ENCODE data around the gene AARS2.

Gene AARS2

DNA sequence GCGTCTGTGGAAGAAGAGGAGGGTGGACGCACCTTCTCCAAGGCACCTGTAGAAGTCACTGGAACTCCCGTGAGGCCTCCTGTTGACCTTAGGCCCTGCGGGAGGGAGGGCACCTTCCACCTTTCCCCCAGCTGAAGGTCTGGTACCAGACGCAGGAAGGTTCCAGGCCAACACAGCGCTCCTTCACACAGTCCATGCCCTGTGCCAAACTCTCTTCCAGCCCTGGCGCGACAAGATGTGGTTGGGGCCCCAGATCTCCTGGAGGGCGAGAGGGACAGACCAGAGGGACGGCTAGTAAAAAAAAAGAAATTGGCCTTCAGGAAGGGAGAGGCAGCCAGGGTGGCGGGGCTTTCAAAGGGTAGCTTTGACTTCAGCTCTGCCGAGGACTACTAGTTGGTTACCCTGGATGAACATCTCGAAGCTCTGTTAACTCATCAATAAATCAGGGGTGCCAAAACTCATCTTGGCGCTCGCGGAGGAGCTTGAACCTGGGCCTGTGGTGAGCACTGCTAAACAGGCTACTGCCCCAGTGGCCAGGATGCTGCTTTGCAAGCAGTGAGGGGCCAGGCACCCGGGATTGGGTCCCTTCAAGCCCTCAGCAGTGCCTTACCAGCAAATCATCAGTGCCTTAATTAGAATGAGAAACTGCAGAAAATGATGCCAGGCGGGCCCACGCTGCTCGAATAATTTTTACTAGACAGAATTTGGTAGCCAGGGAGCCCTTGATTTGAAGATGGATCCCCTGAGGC lies 14.9 kb downstream of the AARS2 start:
- no peak for DNase-seq

DNA sequence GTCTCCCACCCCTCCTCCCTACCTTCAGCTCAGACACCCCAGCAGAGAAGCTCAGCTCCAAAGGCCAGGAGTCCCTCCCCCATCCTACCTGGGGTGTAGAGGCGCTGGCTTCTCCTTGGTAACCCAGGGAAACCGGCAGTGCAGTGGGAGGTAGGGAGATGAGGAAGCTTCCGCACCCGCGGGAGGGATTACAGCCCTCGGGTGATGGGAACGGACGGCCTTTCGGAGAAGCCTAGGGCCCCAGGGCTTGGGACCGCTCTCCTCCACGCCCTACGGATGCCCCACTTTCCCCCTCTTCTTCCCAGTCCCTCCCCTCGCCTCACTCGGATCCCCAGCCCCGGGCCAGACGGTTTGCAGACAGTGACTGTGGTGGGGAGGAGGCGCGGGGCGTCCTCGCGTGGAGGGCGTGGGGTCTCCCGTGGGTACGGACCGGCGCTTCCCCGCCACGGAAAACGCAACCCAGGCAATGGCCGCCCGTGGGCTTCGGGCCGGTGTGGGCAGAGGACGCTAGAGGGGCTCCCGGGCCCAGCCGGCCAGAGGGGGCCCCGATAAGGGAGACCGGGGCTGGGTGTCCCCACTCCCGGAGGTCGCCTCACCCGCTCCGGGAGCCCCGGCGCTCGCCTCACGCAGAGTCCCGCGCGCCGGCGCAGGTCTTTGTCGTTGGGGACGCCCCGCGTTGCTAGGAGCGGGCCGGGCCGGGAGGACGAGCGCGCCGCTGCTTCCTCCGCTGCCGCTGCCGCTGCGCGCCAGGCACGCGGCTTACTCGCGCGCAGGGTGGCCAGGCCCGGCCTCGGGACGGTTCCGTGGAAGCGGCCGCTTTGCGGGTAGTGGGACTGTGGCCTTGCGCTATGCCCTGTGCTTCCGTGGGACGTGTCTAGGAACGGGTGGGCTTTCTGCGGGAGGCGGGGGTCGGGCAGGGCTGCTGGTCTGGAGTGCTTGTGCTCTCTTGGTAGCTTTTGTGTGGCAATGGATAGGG lies 15.8 kb downstream of the AARS2 start:
- peak; percentile 20 for DNase-seq

DNA sequence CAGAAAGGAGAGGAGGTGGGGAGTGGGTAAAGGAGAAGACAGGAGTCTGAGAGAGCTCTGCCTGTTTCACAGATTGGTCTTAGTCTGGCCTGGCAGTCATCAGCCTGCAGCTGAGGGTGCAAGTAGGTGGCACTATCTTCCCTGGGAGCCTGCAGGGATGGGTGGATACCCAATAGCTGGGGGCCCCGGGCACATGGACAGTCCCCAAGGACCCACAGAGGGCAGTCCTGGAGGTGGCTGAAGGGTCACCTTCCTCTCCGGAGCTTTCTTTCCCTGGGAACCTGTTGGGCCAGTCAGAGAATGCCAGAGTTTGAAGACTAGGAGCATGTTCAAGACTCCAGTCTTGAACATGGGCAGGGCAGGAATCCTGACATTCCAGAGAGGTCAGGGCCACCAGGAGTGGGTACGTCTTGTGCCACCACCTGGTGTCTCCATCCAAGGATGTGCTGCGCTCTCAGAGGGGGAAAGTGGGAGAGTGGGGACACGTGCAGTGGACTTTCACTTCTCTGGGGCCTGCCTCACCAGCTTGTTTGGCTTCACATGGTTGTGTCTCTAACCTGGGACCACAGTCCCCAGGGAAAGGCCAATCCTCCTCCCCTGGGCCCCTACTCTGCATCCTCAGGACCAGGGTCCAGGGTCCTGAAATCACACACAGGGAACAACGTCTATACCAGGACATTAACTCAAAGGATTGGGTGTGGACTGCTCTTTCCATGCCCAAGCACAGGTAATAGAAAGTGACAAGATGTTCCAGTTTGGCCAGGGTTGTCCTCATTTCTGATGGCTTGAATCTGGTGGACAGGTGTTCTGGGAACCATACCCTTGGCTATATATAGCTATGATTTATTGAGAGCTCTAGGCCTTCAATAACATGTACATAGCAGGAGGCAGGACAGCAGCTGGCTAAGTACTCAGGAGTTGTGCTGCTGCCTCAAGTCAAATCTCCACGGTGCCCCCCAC lies 18.0 kb downstream of the AARS2 start:
- no peak for DNase-seq

DNA sequence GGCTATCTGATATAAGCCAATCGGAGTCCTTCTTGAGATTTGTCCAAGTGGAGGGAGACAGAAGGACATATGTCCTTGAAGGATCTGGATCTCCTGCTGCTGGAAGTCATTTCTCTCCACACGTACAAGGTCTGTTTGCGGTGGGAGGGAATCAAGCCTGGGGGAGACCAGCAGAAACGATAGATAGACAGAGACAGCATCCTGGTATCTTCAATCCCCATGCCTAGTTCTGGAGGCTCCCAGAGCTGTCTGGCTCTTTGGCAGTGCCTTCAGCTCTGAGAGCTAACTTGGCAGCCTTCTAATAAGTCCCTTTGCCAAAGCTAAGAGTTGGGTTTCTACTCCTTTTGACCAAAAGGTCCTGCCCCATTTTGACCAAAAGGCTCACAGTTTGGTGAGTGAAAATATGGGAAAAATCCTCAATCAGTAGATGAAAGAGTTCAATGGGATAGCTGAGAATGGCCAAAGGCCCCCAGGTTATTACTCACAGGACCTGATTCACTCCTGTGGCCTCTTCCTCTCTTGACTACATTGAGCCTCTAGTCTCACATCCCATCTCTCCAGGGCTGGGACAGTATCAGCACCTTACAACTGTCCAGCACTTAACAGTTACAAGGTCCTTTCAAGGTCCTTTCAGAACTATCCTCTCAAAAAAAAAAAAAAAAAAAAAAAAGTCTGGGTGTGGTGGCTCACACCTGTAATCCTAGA lies 20.3 kb downstream of the AARS2 start:
- DNase-seq: no peak

DNA sequence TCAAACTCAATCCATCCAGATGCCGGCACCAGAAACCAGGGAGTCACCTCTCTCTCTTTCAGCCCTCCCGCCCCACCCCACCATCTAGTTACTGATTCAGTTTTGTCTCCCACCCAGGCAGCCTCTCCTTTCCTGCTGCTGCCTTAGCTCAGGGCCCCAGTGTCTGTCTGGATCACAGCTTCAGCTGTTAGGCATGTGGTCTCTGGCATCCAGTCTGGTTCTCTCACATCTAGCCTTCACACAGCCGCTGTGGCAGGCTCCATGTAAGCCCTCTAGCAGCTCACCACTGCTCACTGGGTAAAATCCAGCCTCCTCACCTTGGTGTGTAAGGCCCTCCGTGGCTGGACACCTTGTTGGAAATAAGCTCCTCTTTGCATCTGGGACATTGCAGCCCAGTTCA lies 21.3 kb downstream of the AARS2 start:
- no peak for DNase-seq

DNA sequence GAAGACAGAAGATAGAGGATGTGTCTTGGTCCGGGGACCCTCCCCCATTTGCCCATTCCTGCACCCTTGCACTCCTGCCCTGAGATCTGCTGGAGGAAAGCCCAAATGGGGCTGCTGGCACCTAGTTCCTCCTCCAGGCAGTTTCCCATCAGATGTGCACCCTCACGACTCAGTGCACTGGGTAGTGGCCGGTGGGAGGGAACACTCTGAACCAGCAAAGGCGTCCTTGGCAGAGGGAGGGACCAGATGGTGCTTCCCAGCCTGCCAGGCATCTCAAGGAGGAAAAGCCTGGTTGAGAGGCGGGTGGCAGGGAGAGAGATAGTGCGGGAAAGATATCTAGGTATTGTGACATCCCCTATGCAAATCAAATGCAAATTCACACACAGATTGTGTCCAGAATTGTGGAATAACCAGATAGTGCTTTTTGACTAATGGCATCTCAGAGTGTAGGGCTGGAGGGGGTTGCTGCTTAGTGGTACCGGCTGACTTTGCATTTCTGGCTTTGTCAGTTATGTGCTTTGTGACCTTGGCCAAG lies 23.4 kb downstream of the AARS2 start:
- DNase-seq: no peak

DNA sequence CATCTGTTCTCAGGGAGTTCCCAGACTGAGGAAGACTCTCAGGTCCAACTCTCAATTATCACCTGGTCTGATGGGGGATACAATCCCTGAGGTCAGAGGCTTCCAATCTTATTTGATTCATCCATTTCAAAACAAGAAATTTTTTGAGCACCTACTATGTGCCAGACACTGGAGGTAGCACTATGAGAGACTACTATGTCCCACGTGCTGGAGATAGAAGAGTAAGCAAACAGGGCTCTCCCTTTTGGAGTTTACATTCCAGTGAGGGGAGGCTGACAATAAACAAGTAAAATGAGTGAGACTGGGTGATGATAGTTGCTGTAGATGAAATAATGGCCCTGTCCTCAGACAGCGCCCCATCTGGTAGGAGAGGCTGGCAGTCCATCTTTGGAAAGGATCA lies 26.4 kb downstream of the AARS2 start:
- DNase-seq: no peak

DNA sequence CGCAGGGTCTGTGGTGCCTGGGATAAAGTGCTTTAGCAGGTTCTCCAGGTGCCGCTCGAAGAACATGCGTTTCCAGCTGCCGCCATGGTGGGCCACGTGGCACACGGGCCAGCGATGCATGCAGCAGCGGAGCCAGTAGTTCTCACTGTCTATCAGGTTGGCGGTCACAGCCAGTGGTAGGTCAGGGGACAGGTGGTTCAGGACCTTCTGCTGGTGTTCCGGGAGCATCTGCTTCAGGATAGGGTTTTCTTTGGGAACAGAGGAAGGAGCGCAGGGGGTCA lies 26.9 kb downstream of the AARS2 start:
- no peak for DNase-seq

DNA sequence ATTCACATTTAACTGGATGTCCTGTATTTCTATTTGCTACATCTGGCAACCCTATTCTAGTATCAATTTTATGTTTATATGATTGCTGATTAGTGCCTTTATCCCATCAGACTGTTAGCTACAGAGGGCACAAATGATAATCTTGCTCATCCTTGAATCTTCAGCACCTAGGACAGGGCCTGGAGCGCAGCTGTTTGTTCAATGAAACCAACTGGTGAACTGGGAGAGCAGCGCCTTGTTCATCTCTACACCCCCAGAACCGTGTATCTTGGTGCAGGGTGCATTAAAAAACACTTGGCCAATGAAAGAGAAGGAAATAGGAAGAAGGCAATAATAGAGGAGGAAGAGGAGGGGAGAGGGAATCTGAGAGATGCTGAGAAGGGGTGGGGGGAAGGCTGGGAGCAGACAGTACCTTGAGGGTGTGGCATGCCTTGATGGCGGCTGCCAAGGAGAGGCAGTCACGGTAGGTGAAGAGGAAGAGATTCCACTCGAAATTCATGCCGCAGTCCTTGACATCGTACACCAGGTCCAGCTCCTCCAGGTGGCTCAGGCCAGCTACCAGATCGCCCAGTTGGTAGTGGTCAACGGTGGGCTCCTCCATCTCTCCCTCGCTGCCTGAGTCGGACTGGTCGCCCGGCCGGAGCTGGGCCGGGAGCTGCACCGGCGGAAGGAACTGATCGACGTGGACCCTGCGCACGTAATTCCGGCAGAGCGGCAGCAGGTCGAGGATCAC lies 27.4 kb downstream of the AARS2 start:
- DNase-seq: no peak

DNA sequence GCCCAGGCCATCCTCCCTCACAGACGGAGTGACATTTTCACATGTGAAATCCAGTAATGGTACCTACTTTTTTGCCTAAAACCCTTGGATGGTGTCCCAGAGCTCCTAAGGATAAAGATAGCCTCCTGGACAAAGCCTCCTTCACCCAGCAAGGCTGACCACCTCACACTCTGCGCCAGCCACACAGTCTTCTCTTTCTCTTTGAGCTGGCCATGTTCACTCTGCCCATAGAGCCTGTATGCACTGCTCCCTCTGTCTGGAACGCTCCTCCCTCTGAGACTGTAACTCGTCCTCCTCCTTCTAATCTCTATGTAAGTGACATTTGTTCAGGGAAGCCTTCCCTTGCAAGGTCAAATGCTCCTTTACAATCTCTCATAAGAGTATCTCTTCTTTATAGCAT lies 28.3 kb downstream of the AARS2 start:
- DNase-seq: no peak

DNA sequence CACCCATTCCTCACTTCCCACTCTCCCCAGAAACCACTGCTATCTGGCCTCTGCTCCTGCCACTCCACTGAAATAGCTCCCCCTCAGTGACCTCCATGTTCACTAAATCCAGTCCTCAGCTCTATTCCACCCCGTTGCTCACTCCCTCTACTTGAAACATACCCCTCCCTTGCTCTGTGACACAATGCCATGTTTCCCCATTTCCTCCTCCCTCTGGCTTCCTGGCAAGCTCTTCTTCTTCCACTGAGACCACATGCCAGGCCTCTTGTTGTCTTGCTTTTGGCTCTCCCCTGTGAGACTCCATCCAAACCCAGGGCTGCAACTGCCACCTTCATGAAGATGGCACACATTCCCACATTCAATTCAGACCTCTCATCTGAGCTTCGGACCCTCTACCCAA lies 29.0 kb downstream of the AARS2 start:
- DNase-seq: no peak

DNA sequence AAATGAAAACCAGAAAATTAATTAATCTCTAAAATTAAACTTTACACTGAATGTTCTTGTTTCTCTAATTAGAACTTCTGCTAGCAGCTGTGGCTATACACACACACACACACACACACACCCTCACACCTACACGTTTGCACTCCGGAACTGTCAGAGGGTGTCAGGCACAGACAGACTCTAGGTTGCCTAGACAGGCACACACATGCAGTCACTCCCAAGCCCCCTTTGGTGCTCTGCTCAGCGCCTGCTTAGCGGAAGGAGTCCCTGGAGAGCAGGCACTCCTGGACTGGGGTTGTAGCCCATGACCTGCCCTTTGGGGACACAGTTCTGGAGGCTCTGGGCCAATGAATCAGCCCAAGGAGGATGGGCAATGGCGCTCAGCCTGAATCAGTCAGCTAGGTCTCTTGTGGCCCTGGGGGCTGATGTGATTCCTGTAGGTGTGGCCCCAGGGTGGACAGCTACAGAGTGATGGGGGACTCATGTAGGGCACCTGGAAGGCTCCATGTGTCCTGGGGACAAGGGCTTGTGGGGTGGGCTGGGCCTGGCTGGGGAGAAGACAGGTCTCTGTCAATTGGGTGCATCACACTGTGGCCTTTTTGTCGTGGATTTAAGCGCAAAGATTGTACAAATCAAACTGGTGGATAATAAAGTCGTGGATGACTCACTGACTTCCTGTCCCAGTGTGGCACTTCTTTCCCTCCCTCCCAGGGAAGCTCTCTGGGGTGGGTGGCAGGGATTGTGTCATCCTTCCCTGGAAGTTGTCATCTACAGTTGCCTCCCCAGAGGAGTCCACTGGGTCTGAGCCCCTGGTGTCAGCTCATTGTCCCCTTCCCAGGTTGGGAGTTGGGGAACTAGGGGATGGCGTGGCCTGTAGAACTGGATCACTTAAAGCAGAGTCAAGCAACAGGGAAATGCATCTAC lies 34.1 kb downstream of the AARS2 start:
- no peak for DNase-seq

DNA sequence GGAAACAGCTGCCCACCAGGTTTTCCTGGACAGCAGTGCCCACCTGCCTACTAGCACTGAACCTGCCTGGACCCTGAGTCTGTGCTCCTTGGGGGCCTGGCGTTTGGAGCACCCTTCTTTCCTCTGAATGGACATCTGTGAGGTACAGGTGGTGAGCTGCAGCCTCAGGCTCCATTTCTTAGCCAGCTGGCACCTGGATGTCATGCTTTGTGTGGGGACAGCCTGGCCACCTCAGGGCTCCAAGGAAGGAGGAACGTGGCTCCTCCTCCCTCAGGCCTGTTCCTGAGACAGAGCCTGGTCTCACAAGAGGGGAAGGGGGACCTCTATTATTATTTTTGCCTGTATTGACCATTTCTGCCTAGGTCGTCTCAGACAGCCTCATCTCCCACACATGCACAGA lies 34.8 kb downstream of the AARS2 start:
- no peak for DNase-seq

DNA sequence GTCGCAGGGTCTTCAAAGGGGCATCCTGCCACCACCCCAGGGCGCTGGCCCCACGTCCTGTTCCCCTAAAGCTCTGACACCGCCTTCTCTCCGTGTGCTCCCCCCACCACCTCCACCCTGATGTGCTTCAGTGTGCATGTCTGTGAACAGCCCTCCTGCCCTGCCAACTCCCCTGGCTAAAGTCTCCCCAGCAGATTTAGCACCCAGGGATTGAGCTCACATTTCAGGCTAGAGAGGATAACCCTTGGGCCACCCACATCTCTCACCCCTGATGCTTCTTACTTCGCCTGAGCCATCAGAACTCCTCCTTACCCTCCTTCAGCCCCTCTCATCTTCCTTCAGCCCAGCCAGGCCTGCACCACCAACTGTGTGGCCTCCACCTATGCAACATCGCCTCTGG lies 35.4 kb downstream of the AARS2 start:
- DNase-seq: no peak

DNA sequence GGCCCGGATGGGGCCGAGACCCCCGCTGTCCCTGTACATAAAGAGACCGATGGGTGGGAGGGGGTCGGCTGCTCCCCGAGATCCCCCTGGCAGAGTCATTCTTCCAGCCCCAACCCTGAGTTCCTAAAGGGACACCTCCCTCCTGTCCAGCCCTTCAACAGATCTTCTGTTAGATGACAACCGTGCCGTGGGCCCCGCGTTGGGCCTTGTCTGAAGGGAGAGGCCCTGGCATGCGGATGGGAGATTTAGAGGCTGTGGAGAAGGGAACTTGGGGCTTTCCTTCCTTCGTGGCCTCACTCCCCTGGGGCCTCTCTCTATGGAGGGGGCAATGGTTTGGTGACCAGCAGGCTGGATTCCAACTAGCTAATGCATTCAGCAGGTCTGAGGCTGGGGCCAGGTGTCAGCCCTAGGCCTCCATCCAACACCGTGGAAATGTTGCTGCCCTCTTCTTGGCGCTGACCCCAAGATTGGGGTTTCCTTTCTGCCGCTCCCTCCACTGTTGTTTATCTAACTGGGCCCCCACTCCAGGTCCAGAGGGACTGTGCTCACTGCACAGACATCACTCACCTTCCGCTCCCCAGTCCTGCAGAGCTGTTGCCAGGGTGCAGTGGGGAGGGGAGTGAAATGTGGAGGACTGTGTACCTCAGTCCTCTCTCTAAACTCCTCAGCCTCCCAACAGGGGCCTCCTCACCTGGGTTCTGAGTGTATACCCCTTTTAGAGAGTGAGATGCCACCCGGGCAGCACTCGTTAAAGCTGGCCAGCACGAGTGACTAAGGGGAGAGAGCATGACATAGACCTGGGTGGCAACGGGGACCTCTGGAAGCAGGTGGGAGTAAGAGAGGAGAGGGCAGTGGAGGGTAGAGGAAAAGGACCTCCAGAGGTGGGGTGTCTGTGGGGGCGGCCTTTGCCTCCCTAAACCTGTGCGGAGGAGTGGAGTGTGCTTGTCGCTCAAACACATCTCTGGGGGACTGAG lies 36.2 kb downstream of the AARS2 start:
- DNase-seq: no peak

DNA sequence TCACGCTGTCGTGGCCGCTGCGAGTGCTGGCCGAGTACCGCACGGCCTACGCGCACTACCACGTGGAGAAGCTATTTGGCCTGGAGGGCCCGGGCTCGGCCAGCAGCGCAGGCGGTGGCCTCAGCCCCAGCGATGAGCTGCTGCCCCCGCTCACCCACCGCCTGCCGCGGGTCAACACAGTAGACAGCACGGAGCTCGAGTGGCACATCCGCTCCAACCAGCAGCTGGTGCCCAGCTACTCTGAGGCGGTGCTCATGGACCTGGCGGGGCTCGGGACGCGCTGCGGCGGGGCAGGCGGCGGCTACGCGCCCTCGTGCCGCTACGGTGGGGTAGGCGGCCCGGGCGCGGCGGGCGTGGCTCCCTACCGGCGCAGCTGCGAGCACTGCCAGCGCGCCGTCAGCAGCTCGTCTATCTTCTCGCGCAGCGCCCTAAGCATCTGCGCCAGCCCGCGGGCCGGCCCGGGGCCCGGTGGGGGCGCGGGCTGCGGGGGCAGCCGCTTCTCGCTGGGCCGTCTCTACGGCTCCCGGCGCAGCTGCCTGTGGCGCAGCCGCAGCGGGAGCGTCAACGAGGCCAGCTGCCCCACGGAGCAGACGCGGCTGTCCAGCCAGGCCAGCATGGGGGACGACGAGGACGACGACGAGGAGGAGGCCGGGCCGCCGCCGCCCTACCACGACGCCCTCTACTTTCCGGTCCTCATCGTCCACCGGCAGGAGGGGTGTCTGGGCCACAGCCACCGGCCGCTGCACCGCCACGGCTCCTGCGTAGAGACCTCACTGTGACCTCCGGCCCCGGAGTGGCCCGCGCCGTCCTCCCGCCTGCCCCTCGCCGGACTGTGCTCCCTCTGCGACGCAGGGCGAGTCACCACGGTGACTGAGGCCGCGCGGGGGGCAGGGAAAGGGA lies 37.1 kb downstream of the AARS2 start:
- DNase-seq: no peak

DNA sequence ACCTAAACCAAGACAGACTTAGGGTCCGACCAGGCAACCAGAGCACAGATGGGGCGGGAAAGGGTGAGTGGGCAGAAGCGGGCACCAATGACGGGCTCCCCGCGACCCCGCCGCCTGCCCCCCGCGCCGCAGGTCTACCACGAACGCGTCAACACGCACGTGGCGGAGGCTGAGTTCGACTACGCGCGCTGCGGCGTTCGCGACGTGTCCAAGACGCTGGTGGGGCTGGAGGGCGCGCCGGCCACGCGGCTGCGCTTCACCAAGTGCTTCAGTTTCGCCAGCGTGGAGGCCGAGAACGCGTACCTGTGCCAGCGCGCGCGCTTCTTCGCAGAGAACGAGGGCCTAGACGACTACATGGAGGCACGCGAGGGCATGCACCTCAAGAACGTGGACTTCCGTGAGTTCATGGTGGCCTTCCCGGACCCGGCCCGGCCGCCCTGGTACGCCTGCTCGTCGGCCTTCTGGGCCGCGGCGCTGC lies 37.8 kb downstream of the AARS2 start:
- no peak for DNase-seq

DNA sequence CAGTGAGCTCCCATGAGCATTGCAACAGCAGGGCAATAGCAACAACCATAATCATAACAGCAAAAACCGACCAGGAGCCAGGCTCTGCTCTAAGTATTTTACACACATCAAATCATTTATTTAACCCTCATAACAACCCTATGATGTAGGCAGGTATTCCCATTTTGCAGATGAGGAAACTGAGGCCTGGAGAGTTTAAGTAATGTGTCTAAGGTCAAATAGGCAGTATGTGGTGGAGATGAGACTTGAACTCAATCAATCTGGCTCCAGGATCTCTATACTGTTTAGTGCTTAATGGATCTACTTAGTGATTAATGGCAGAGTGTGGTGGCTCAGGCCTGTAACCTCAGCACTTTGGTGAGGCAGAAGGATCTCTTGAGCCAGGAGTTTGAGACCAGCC lies 39.5 kb downstream of the AARS2 start:
- no peak for DNase-seq

Data from stimulated activated naive CD4-positive, alpha-beta T cell treated with Interleukin-2 at 50 U/mL for 16 hours (primary cell).